Ramos (cell line): ENCODE measurements around the gene DNM2.
"Not testable (repeated sequence)": the region's sequence is repeated elsewhere in the genome, so short reads cannot be mapped to it uniquely, and the experiment has no call there.

ENCODE experiments used
- in situ Hi-C: fragments of 300-500 bp; cut with MboI; formaldehyde crosslinking; loops from one replicate; pipeline ENCODE4 v1.14.3; 2022; ENCODE audit warnings: low sequenced_read_pairs; ENCODE audit not compliant: unreplicated experiment

Gene DNM2

GRCh38 chr19:10852941-10853340 lies 135.1 kb downstream of the DNM2 start:
- in situ Hi-C loops = loop anchor here (5.0 kb wide), 1 partner anchor 131 kb away; no protein-coding TSS in a partner anchor

GRCh38 chr19:10854350-10855089 lies 136.6 kb downstream of the DNM2 start:
- in situ Hi-C loops = loop anchor here (5.0 kb wide), 1 partner anchor 132 kb away; no protein-coding TSS in a partner anchor

GRCh38 chr19:10855879-10856522 lies 138.1 kb downstream of the DNM2 start:
- in situ Hi-C loops = no loop called here

GRCh38 chr19:10856899-10857298 lies 139.0 kb downstream of the DNM2 start:
- in situ Hi-C loops = not testable (repeated sequence)

- in situ Hi-C loops = no loop called here
Measured at GRCh38 chr19:10858204-10858828, 140.4 kb downstream of the DNM2 start.

GRCh38 chr19:10861103-10861651 lies 143.3 kb downstream of the DNM2 start:
- in situ Hi-C loops = no loop called here

GRCh38 chr19:10862561-10863106 lies 144.8 kb downstream of the DNM2 start:
- in situ Hi-C loops = no loop called here

GRCh38 chr19:10863107-10863717 lies 145.3 kb downstream of the DNM2 start:
- in situ Hi-C loops = no loop called here

- in situ Hi-C loops = no loop called here
Measured at GRCh38 chr19:10864538-10864899, 146.6 kb downstream of the DNM2 start.

GRCh38 chr19:10866495-10866894 lies 148.6 kb downstream of the DNM2 start:
- in situ Hi-C loops = no loop called here

GRCh38 chr19:10868872-10869547 lies 151.1 kb downstream of the DNM2 start:
- in situ Hi-C loops = no loop called here

GRCh38 chr19:10869872-10870311 lies 152.0 kb downstream of the DNM2 start:
- in situ Hi-C loops = not testable (repeated sequence)

- in situ Hi-C loops = no loop called here
Measured at GRCh38 chr19:10870501-10870954, 152.6 kb downstream of the DNM2 start.

- in situ Hi-C loops = no loop called here
Measured at GRCh38 chr19:10870955-10871603, 153.2 kb downstream of the DNM2 start, which contains the start of gene CARM1. Gene CARM1 (plus strand): TSS chr19:10871553. CDS start chr19:10871703, 150 bp downstream.

GRCh38 chr19:10871711-10872545 lies 154.0 kb downstream of the DNM2 start:
- in situ Hi-C loops = no loop called here

GRCh38 chr19:10872546-10873107 lies 154.7 kb downstream of the DNM2 start:
- in situ Hi-C loops = no loop called here

GRCh38 chr19:10874024-10874423 lies 156.1 kb downstream of the DNM2 start:
- in situ Hi-C loops = no loop called here
